ENCODE results near the gene ISG15. TPM values are rescaled to one million over a fixed set of nuclear protein-coding genes. Genes with fewer than 3 reads are reported as not detected.

ISG15 gene
- polyA plus RNA-seq, 1 of the 3 experiments (the other 2 are of a cell fraction), result 28.6 TPM

DNA sequence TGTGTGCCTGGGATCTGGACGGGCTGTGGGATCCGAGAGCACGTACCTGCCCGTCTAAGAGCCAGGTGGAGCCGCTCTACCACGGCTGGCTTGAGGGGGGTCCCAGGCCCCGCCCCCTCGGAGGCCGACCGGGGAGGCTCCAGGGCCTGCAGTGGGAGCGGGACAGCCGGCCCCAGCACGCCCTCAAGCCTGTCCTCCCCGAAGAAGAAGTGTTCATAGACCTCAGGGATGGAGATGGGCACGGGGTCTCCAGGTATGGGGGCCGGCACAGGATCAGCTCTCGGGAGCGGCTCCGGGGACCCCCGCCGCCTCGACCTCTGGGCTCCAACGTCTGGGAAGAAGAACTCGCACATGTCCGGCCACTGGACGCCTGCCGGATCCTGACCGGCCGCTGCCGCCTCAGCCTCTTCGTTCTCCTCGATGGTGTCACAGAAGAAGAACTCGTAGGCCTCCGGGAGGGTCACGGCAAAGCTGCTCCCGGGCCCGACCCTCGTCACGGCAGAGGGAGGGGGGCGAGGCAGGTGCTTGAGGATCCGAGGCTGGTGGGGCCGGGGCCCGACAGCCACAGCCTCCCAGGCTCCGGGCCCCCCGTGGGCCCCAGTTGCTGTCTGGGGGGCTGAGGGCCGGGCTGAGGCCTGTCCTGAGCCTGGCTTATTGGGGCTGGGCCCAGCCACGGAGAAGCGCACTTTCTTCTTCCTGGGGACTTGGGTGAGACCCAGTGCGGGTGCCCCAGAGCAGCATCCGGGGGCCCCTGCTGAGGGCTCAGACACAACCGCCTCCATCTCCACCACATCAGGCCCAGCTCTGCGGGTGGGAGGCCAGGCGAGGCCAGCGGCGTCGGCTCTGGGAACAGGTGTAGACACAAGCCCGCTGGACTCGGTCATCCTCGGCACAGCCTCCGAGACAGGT lies 34.2 kb upstream of the ISG15 start:
- POLR2A ChIA-PET, result no interaction called here

DNA sequence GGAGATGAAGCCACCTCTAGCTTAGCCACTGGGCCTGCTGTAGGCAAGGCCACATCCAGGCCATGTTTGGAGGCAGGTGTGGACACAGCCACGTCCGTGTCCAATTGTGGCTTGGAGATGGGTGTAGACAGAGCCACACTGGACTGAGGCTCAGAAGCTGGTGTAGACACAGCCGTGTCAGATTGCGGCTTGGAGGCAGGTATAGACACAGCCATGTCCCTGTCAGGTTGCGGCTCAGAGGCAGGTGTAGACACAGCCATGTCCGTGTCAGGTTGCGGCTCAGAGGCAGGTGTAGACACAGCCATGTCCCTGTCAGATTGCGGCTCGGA lies 33.6 kb upstream of the ISG15 start:
- CTCF ChIA-PET, result interaction anchor here (0.6 to 9.1 kb wide), 8 partner anchors 18 to 143 kb away, joined by 3 to 246 read pairs (median 5); partner anchors contain the start of gene HES4

More for the DNA sequence above, 34.2 kb upstream of the ISG15 start:
- H3K36me3 ChIP-seq (replicated peaks in 1 of 2; ENCODE audit: control insufficient read depth in 1 of 2, insufficient read depth in 2 of 2, low read length in 1 of 2), result no peaks in the 10 kb centered on the region
- no peak overlapping the region for H3K4me3 ChIP-seq (ENCODE audit: low read depth in 2 of 2, low read length in 1 of 2)
- no peaks in the 10 kb centered on the region for H3K9me2 ChIP-seq
- TF ChIP-seq NFIC (IDR thresholded peaks at IDR 0.05; ENCODE audit: borderline replicate concordance) (no peak), TAF1 (IDR thresholded peaks at IDR 0.05; ENCODE audit: borderline replicate concordance, low read depth, low read length) (no peak)
- TF ChIP-seq, protein P1, sequence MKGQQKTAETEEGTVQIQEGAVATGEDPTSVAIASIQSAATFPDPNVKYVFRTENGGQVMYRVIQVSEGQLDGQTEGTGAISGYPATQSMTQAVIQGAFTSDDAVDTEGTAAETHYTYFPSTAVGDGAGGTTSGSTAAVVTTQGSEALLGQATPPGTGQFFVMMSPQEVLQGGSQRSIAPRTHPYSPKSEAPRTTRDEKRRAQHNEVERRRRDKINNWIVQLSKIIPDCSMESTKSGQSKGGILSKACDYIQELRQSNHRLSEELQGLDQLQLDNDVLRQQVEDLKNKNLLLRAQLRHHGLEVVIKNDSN (IDR thresholded peaks at IDR 0.05; ENCODE audit: borderline replicate concordance, low read depth), result no peak
- TF ChIP-seq, protein P2, sequence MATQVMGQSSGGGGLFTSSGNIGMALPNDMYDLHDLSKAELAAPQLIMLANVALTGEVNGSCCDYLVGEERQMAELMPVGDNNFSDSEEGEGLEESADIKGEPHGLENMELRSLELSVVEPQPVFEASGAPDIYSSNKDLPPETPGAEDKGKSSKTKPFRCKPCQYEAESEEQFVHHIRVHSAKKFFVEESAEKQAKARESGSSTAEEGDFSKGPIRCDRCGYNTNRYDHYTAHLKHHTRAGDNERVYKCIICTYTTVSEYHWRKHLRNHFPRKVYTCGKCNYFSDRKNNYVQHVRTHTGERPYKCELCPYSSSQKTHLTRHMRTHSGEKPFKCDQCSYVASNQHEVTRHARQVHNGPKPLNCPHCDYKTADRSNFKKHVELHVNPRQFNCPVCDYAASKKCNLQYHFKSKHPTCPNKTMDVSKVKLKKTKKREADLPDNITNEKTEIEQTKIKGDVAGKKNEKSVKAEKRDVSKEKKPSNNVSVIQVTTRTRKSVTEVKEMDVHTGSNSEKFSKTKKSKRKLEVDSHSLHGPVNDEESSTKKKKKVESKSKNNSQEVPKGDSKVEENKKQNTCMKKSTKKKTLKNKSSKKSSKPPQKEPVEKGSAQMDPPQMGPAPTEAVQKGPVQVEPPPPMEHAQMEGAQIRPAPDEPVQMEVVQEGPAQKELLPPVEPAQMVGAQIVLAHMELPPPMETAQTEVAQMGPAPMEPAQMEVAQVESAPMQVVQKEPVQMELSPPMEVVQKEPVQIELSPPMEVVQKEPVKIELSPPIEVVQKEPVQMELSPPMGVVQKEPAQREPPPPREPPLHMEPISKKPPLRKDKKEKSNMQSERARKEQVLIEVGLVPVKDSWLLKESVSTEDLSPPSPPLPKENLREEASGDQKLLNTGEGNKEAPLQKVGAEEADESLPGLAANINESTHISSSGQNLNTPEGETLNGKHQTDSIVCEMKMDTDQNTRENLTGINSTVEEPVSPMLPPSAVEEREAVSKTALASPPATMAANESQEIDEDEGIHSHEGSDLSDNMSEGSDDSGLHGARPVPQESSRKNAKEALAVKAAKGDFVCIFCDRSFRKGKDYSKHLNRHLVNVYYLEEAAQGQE (IDR thresholded peaks at IDR 0.05; ENCODE audit: low read depth, low read length), result no peak
- TF ChIP-seq, protein P3, sequence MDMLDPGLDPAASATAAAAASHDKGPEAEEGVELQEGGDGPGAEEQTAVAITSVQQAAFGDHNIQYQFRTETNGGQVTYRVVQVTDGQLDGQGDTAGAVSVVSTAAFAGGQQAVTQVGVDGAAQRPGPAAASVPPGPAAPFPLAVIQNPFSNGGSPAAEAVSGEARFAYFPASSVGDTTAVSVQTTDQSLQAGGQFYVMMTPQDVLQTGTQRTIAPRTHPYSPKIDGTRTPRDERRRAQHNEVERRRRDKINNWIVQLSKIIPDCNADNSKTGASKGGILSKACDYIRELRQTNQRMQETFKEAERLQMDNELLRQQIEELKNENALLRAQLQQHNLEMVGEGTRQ (IDR thresholded peaks at IDR 0.05; ENCODE audit: borderline replicate concordance, low read depth, low read length), result no peak
- H3K9me3 ChIP-seq, result no peaks in the 10 kb centered on the region
- no peak overlapping the region for H3K9ac ChIP-seq
- no peaks in the 10 kb centered on the region for H3K27me3 ChIP-seq (ENCODE audit: insufficient read depth)
- H4K20me1 ChIP-seq (ENCODE audit: insufficient read depth), result no peaks in the 10 kb centered on the region
- no peak overlapping the region for H3K4me2 ChIP-seq
- DNase-seq, result no peak
- CTCF ChIA-PET, result interaction anchor here (0.6 to 9.1 kb wide), 5 partner anchors 18 to 110 kb away, joined by 3 to 246 read pairs (median 5); partner anchors contain the start of gene HES4
- no CpG with 5 or more reads among the region's 60 CpGs for WGBS (ENCODE audit: low lambda C conversion rate)
- no peaks in the 10 kb centered on the region for H3K79me2 ChIP-seq (ENCODE audit: insufficient read depth)
- H2AFZ ChIP-seq (ENCODE audit: low read depth), result no peak overlapping the region
- peaks cover 3% of the 10 kb centered on the region for H3F3A ChIP-seq (replicated peaks; ENCODE audit: insufficient read depth)
- peaks cover 0 to 21% of the 10 kb centered on the region in 2 experiments; a peak in 1 of 4 replicates for H3K4me1 ChIP-seq (ENCODE audit: control insufficient read depth in 1 of 2, insufficient read depth in 2 of 2, low read depth in 1 of 2, low read length in 1 of 2)
- no peak overlapping the region for H3K27ac ChIP-seq (ENCODE audit: low read depth in 2 of 2, low read length in 1 of 2)

More for the DNA sequence above, 33.6 kb upstream of the ISG15 start:
- 100% methylated on average over 4 of the region's 9 CpGs for WGBS (ENCODE audit: low lambda C conversion rate)
- H3K27me3 ChIP-seq (ENCODE audit: insufficient read depth), result no peaks in the 10 kb centered on the region; the same call in 1 of the 2 replicates
- no peaks in the 10 kb centered on the region for H3K9me2 ChIP-seq
- no peak overlapping the region for H2AFZ ChIP-seq (ENCODE audit: low read depth)
- no peaks in the 10 kb centered on the region for H3K9me3 ChIP-seq
- H3K36me3 ChIP-seq (replicated peaks in 1 of 2; ENCODE audit: control insufficient read depth in 1 of 2, insufficient read depth in 2 of 2, low read length in 1 of 2), result no peaks in the 10 kb centered on the region
- H3K4me1 ChIP-seq (ENCODE audit: control insufficient read depth in 1 of 2, insufficient read depth in 2 of 2, low read depth in 1 of 2, low read length in 1 of 2), result peaks cover 0 to 21% of the 10 kb centered on the region in 2 experiments; a peak in 1 of 4 replicates
- H3K79me2 ChIP-seq (ENCODE audit: insufficient read depth), result no peaks in the 10 kb centered on the region
- no peak for DNase-seq
- H3K9ac ChIP-seq, result no peak overlapping the region
- TF ChIP-seq, protein P4, sequence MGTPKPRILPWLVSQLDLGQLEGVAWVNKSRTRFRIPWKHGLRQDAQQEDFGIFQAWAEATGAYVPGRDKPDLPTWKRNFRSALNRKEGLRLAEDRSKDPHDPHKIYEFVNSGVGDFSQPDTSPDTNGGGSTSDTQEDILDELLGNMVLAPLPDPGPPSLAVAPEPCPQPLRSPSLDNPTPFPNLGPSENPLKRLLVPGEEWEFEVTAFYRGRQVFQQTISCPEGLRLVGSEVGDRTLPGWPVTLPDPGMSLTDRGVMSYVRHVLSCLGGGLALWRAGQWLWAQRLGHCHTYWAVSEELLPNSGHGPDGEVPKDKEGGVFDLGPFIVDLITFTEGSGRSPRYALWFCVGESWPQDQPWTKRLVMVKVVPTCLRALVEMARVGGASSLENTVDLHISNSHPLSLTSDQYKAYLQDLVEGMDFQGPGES (IDR thresholded peaks at IDR 0.05; ENCODE audit: low read depth, low read length), result no peak
- TF ChIP-seq TCF12 (IDR thresholded peaks at IDR 0.05) (no peak), NRF1 (IDR thresholded peaks at IDR 0.05; ENCODE audit: low read depth, low read length) (no peak), EZH2phosphoT487 (IDR thresholded peaks at IDR 0.05; ENCODE audit: borderline replicate concordance, low read depth) (no peak), POLR2AphosphoS5 (IDR thresholded peaks at IDR 0.05; ENCODE audit: low read depth, low read length) (no peak), FOXM1 (IDR thresholded peaks at IDR 0.05; ENCODE audit: low read depth) (no peak), RCOR1 (IDR thresholded peaks at IDR 0.05; ENCODE audit: low read length) (no peak)
- TF ChIP-seq, protein P1 (IDR thresholded peaks at IDR 0.05; ENCODE audit: borderline replicate concordance, low read depth), result no peak
- no peaks in the 10 kb centered on the region for H4K20me1 ChIP-seq (ENCODE audit: insufficient read depth)
- POLR2A ChIA-PET, result no interaction called here
- no peak overlapping the region for H3K27ac ChIP-seq (ENCODE audit: low read depth in 2 of 2, low read length in 1 of 2)
- no peak overlapping the region for H3K4me2 ChIP-seq
- H3F3A ChIP-seq (replicated peaks; ENCODE audit: insufficient read depth), result peaks cover 3% of the 10 kb centered on the region
- H3K4me3 ChIP-seq (ENCODE audit: low read depth in 2 of 2, low read length in 1 of 2), result no peak overlapping the region
